Naive B cell (primary cell): ENCODE results near the gene SPRN. TPM values are rescaled to one million over a fixed set of nuclear protein-coding genes. Genes with fewer than 3 reads are reported as not detected.
"Not testable (repeated sequence)": the region's sequence is repeated elsewhere in the genome, so short reads cannot be mapped to it uniquely, and the experiment has no call there.

ENCODE experiments used
- ATAC-seq, 2 donors: fragments of 150-1000 bp; cut with Tn5 transposase; 2 replicates each; pipeline ENCODE4 v1.10.0; 2021; ENCODE audit warnings: low read depth in 2 of 2, mild to moderate bottlenecking in 2 of 2, moderate library complexity in 2 of 2
- DNase-seq: peaks from one replicate; pipeline ENCODE4 v3.0.0; 2022
- H3K27ac Mint-ChIP-seq, 6 donors: one replicate each; pipeline ENCODE4 v1.8.0; 2020 to 2022; ENCODE audit warnings: mild to moderate bottlenecking in 6 of 6, mixed read lengths in 6 of 6, moderate library complexity in 5 of 6, inconsistent platforms in 2 of 6
- H3K27me3 Mint-ChIP-seq, 3 donors: one replicate each; pipeline ENCODE4 v1.8.0; 2021 to 2022; ENCODE audit warnings: mixed read lengths in 3 of 3, mild to moderate bottlenecking in 1 of 3
- H3K36me3 Mint-ChIP-seq, 2 donors: one replicate each; pipeline ENCODE4 v1.8.0; 2020 to 2022; ENCODE audit warnings: mixed read lengths in 2 of 2, inconsistent platforms in 1 of 2, mild to moderate bottlenecking in 1 of 2
- H3K4me1 Mint-ChIP-seq, 3 donors: one replicate each; pipeline ENCODE4 v1.8.0; 2020 to 2022; ENCODE audit warnings: mixed read lengths in 3 of 3, inconsistent platforms in 1 of 3, mild to moderate bottlenecking in 1 of 3, moderate library complexity in 1 of 3
- H3K4me3 Mint-ChIP-seq, 8 donors: one replicate each; pipeline ENCODE4 v1.8.0; 2020 to 2022; ENCODE audit warnings: mild to moderate bottlenecking in 8 of 8, mixed read lengths in 8 of 8, moderate library complexity in 8 of 8, inconsistent platforms in 2 of 8
- H3K9me3 Mint-ChIP-seq, 7 donors: one replicate each; pipeline ENCODE4 v1.8.0; 2020 to 2022; ENCODE audit warnings: mixed read lengths in 7 of 7, mild to moderate bottlenecking in 5 of 7, inconsistent platforms in 2 of 7, moderate library complexity in 1 of 7
- polyA plus RNA-seq, 6 donors: library from polyadenylated mRNA; unstranded; fragments of 300-500 nt; fragmentation: Illumina TruSeq; gene quantifications; one replicate each; pipeline ENCODE4 v1.2.3, GENCODE V29; 2021; ENCODE audit warnings: low read depth in 6 of 6

The SPRN gene
- polyA plus RNA-seq, 6 donors from 2014 or later, result 0.28 to 0.68 (median 0.39) TPM; not detected in 1

DNA sequence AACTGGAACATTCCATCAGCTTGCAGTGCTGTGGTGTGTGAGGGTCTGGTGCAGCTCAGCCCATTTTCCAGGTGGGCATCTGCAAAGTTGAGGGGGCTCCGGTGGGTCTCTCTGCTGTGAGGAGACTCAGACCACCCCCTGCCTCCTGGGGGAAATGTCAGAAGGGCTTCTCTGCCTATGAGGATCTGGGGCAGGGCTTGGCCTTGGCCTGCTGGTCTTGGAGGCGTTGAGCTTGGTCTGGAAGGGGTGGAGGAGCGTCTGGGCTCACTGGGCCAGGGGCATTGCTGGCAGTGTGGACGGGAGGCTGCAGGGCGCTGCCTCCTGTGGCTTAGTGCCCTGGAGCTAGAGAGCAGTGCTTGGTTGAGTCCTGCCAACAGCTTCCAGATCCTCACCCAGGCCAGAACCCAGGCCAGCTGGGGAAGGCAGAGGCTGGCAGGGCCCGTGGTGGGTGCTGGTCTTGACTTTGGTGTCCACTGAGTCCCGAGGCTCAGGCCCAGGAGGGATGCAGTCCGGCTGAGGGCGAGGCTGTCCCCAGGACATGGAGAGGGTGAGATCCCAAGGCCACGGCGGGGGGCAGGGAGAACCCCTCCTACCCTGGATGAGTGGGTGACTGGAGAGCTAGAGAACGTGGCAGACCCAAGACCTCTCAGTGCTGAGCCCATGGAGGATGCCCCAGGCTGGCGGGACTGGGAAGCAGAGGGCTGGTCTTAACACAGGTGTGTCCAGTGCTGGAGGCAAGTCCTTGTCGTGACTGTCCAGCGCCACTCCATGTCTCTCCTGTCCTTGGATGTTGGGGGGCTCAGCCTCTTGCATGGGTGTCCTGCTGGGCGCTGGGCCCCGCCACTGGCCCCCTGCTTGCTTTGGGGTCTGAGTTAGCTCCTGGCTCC, 2.8 kb downstream of the SPRN start:
- no peak for ATAC-seq
- Mint-ChIP-seq H3K4me3 (peak overlapping the region in 5 of 8 donors; percentile 16 to 78 (median 31)), H3K27me3 (no peaks in the 10 kb centered on the region), H3K4me1 (peaks cover 6 to 10% (median 10%) of the 10 kb centered on the region in 3 donors), H3K27ac (peak overlapping the region in 2 of 6 donors; percentile 74 to 95), H3K9me3 (no peaks in the 10 kb centered on the region), H3K36me3 (peaks cover 0 to 8% of the 10 kb centered on the region in 2 donors)
- no peak for DNase-seq

GRCh38 chr10:133420579-133420978, 3.8 kb downstream of the SPRN start:
- DNase-seq (no peak), ATAC-seq (no peak)
- Mint-ChIP-seq H3K4me1 (peaks cover 6 to 10% (median 10%) of the 10 kb centered on the region in 3 donors), H3K27ac (peak overlapping the region in 1 of 6 donors; percentile 56), H3K4me3 (peak overlapping the region in 1 of 8 donors; percentile 15), H3K27me3 (no peaks in the 10 kb centered on the region), H3K9me3 (peaks cover 0 to 4% (median under 1%) of the 10 kb centered on the region in 7 donors), H3K36me3 (peaks cover 5 to 11% of the 10 kb centered on the region in 2 donors)

- ATAC-seq (no peak), DNase-seq (no peak)
- Mint-ChIP-seq H3K9me3 (peaks cover 0 to 9% (median 4%) of the 10 kb centered on the region in 7 donors), H3K27me3 (no peaks in the 10 kb centered on the region), H3K27ac (no peak overlapping the region), H3K4me1 (peaks cover 6 to 10% (median 10%) of the 10 kb centered on the region in 3 donors), H3K4me3 (no peak overlapping the region), H3K36me3 (peaks cover 9 to 17% of the 10 kb centered on the region in 2 donors)
Observed at GRCh38 chr10:133420028-133420427, 4.4 kb downstream of the SPRN start.

- DNase-seq (no peak), ATAC-seq (no peak)
- H3K4me1 Mint-ChIP-seq, result peaks cover 6 to 10% (median 10%) of the 10 kb centered on the region in 3 donors
- H3K36me3 Mint-ChIP-seq, result peaks cover 9 to 19% of the 10 kb centered on the region in 2 donors
- peak overlapping the region in 1 of 6 donors; percentile 76 for H3K27ac Mint-ChIP-seq
- H3K9me3 Mint-ChIP-seq, result peaks cover 0 to 10% (median 4%) of the 10 kb centered on the region in 7 donors
- no peaks in the 10 kb centered on the region for H3K27me3 Mint-ChIP-seq
- no peak overlapping the region for H3K4me3 Mint-ChIP-seq
Observed at GRCh38 chr10:133419211-133419950, 5.0 kb downstream of the SPRN start.

GRCh38 chr10:133418289-133418993, 6.0 kb downstream of the SPRN start:
- Mint-ChIP-seq H3K9me3 (peaks cover 0 to 13% (median 6%) of the 10 kb centered on the region in 7 donors), H3K4me3 (no peak overlapping the region), H3K27ac (no peak overlapping the region), H3K27me3 (no peaks in the 10 kb centered on the region), H3K36me3 (peaks cover 13 to 23% of the 10 kb centered on the region in 2 donors), H3K4me1 (peaks cover 6 to 10% (median 7%) of the 10 kb centered on the region in 3 donors)
- DNase-seq (no peak), ATAC-seq (no peak)

DNA sequence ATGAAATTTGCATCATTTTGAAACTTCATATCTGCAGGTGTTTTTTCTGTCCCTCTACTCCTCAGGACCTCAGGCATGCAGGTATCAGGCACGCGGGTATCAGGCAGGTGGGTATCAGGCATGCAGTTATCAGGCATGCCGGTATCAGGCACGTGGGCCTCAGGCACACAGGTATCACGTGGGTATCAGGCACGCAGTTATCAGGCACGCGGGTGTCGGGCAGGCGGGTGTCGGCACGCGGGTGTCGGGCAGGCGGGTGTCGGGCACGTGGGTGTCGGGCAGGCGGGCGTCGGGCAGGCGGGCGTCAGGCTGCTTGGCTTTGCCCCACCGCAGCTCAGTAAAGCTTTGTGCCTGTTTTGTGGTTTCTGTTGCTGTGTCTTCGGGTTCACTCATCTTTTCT, 8.7 kb downstream of the SPRN start:
- DNase-seq, result no peak
- H3K27me3 Mint-ChIP-seq, result no peaks in the 10 kb centered on the region
- H3K4me3 Mint-ChIP-seq, result no peak overlapping the region
- H3K4me1 Mint-ChIP-seq, result peaks cover 0 to 8% (median 4%) of the 10 kb centered on the region in 3 donors
- peaks cover 5 to 37% (median 26%) of the 10 kb centered on the region in 7 donors for H3K9me3 Mint-ChIP-seq
- peaks cover 36 to 47% of the 10 kb centered on the region in 2 donors for H3K36me3 Mint-ChIP-seq
- no peak for ATAC-seq
- peak overlapping the region in 3 of 6 donors; percentile 56 to 80 (median 70) for H3K27ac Mint-ChIP-seq

- H3K27me3 Mint-ChIP-seq, ATAC-seq, H3K4me3 Mint-ChIP-seq, DNase-seq, H3K27ac Mint-ChIP-seq: not testable (repeated sequence)
- H3K36me3 Mint-ChIP-seq, result peaks cover 46 to 58% of the 10 kb centered on the region in 2 donors
- peaks cover 5 to 38% (median 27%) of the 10 kb centered on the region in 7 donors for H3K9me3 Mint-ChIP-seq
- H3K4me1 Mint-ChIP-seq, result peaks cover 0 to 17% (median 0%) of the 10 kb centered on the region in 3 donors
Observed at GRCh38 chr10:133414401-133414800, 10.0 kb downstream of the SPRN start.

DNA sequence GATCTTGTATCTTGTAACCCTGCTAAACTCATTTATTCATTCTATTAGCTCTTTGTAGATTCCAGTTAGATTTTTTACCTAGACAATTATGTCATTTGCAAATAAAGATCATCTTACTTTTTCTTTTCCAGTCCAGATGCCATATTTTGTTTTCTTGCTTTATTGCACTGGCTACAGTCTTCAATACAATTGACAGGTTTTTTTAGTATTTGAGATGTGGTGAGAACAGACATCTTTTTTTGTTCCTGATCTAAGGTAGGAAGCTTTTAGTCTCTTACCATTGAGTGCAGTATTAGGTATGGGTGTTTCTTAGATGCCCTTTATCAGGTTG, 12.1 kb downstream of the SPRN start:
- H3K27ac Mint-ChIP-seq, result peak overlapping the region in 1 of 6 donors; percentile 89
- H3K4me1 Mint-ChIP-seq, result peaks cover 0 to 25% (median under 1%) of the 10 kb centered on the region in 3 donors
- peaks cover 5 to 39% (median 27%) of the 10 kb centered on the region in 7 donors for H3K9me3 Mint-ChIP-seq
- no peak for DNase-seq
- H3K4me3 Mint-ChIP-seq, result peak overlapping the region in 1 of 8 donors; percentile 48
- H3K36me3 Mint-ChIP-seq, result peaks cover 63 to 74% of the 10 kb centered on the region in 2 donors
- no peak for ATAC-seq
- no peaks in the 10 kb centered on the region for H3K27me3 Mint-ChIP-seq

GRCh38 chr10:133411523-133412380, 12.7 kb downstream of the SPRN start:
- Mint-ChIP-seq H3K4me1 (peaks cover 4 to 25% (median 7%) of the 10 kb centered on the region in 3 donors), H3K4me3 (peak overlapping the region in 2 of 8 donors; percentile 48 to 53), H3K27me3 (no peaks in the 10 kb centered on the region), H3K9me3 (peaks cover 5 to 39% (median 27%) of the 10 kb centered on the region in 7 donors), H3K27ac (peak overlapping the region in 2 of 6 donors; percentile 16 to 89), H3K36me3 (peaks cover 63 to 74% of the 10 kb centered on the region in 2 donors)
- ATAC-seq (no peak), DNase-seq (no peak)

DNA sequence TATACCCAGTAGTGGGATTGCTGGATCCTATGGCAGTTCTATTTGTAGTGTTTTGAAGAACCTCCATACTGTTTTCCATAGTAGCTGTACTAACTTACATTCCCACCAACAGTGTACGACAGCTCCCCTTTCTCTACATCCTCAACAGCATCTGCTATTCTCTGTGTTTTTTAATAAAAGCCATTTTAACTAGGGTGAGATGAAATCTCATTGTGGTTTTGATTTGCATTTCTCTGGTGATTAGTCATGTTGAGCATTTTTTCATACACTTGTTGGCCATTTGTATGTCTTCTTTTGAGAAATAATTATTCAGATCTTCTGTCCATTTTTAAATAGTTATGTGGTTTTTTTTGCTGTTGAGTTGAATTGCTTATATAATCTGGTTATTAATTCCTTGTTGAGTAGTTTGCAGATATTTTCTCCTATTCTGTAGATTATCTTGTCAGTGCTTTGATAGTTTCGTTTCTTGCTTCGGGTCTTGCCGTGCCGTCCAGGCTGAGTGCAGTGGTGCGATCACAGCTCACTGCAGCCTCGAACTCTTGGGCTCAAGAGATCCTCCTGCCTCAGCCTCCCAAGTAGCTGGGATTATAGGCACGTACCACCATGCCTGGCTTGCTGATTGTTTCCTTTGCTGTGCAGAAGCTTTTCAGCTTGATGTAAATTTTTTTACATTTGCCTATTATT, 18.4 kb downstream of the SPRN start:
- Mint-ChIP-seq H3K27ac (peak overlapping the region in 1 of 6 donors; percentile 8), H3K9me3 (peaks cover 0 to 4% (median 3%) of the 10 kb centered on the region in 7 donors), H3K36me3 (peaks cover 40 to 60% of the 10 kb centered on the region in 2 donors), H3K4me1 (peaks cover 35 to 46% (median 36%) of the 10 kb centered on the region in 3 donors), H3K27me3 (no peaks in the 10 kb centered on the region), H3K4me3 (peak overlapping the region in 5 of 8 donors; percentile 16 to 71 (median 41))
- DNase-seq, result no peak
- ATAC-seq, result no peak

GRCh38 chr10:133405272-133405671, 19.2 kb downstream of the SPRN start:
- peaks cover 35 to 53% of the 10 kb centered on the region in 2 donors for H3K36me3 Mint-ChIP-seq

More at GRCh38 chr10:133405272-133405671, 19.2 kb downstream of the SPRN start:
- no peaks in the 10 kb centered on the region for H3K27me3 Mint-ChIP-seq
- peaks cover 41 to 48% (median 43%) of the 10 kb centered on the region in 3 donors for H3K4me1 Mint-ChIP-seq
- DNase-seq (no peak), ATAC-seq (no peak)
- H3K4me3 Mint-ChIP-seq, result peak overlapping the region in 1 of 8 donors; percentile 16
- H3K9me3 Mint-ChIP-seq, result peaks cover 0 to 2% (median 0%) of the 10 kb centered on the region in 7 donors
- peak overlapping the region in 3 of 6 donors; percentile 2 to 8 (median 5) for H3K27ac Mint-ChIP-seq
